ENCODE measurements around the gene B3GNT5.
A peak's percentile ranks its signal among the peaks of the same experiment; 100 is the strongest.
"Not testable (repeated sequence)": the region's sequence is repeated elsewhere in the genome, so short reads cannot be mapped to it uniquely, and the experiment has no call there.

The B3GNT5 gene

DNA sequence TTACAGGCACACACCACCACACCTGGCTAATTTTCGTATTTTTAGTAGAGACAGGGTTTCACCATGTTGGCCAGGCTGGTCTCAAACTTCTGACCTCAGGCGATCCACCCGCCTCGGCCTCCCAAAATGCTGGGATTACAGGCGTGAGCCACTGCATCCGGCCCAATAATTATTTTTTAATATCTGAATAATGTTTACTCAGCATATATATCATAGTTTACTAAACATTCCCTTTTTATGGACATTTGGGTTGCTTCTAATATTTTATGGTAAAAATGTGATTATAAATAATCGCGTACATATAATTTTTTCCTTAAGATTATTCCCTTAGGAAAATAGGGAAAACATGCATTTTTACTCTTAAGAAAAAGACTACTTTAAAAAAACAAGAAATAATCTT is 22.8 kb upstream of the B3GNT5 start:
- FAIRE-seq; DNase-seq (ENCODE audit: low spot score): not testable (repeated sequence)

DNA sequence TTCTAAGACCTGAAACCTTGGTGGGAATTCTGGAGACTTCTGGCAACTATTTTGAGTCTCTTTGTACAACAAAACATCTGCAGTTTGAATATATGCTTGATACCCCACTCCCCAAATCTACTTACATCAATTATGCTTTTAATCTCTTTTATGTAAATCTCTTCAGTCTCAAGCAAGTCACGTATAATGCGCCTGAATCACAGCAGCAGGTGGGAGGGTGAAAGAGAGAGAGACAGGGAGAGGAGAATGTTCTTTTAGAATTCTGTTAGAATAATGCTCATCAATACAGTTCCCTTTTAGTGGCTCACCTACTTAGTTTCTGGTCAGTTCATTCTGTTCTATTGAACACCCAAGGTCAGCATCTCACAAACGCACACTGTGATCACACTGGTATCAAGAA is 22.2 kb upstream of the B3GNT5 start:
- no peak for FAIRE-seq

DNA sequence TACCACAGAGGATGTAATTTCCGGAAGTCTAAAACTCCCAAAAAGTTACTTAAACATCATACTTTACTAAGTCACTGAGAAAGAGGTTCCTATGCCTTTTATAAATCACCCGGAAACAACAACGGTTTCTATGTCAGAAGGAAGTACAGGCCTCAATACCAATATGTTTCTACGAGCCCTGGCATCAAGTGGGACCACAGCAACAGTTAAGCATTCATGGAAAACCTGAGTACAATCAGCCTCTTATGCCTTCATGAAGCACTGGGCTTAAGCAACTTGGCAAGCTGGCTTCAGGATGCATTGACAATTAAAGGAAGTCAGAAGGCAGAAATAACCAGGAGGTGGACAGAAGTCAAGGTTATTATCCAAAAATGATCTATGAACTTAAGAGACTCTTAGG is 19.1 kb upstream of the B3GNT5 start:
- no peak for DNase-seq (ENCODE audit: low spot score)
- no peak for FAIRE-seq

More for the DNA sequence above, 22.2 kb upstream of the B3GNT5 start:
- DNase-seq (ENCODE audit: low spot score): no peak

DNA sequence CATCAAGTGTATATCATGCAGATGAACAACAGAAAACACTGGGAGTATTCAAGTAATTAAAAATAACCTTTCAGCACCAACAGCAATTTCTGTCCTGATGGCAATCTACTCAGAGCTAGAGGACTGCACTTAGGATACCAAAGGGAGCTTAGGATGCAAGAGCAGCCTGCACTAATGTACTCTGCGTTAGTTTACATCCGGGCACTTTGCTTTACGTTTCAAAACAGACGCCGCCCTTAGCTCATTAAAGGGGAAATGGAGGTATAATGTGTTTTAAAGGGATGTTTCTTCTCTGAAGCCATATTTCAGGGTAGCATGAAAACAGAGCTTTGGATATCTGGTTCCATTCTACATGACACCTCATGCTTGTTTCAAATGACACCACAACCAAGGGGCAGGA is 14.0 kb upstream of the B3GNT5 start:
- DNase-seq (ENCODE audit: low spot score) (no peak), FAIRE-seq (no peak)

DNA sequence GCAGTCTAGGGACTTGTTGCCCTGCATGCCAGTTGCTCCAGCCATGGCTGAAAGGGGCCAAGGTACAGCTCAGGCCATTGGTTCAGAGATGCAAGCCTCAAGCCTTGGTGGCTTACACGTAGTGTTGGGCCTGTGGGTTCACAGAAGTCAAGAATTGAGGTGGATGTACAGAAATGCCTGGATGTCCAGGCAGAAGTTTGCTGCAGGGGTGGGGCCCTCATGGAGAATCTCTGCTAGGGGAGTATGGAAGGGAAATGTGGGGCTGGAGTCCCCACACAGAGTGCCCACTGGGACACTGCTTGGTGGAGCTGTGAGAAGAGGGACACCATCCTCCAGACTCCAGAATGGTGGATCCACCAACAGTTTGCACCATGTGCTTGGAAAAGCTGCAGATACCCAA is 10.6 kb upstream of the B3GNT5 start:
- FAIRE-seq (no peak), DNase-seq (ENCODE audit: low spot score) (no peak)

DNA sequence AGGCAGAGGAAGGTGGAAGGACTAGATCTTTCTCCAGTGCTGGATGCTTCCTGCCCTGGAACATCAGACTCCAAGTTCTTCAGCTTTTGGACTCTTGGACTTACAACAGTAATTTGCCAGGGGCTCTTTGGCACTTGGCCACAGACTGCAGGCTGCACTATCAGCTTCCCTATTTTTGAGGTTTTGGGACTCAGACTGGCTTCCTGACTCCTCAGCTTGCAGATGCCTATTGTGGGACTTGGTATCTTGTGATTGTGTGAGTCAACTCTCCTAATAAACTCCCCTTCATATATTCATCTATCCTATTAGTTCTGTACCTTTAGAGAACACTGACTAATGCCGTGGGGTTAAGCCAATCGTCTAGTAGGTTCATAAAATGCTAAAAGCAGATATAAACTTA is 8.8 kb upstream of the B3GNT5 start:
- DNase-seq (ENCODE audit: low spot score) (no peak), FAIRE-seq (no peak)

DNA sequence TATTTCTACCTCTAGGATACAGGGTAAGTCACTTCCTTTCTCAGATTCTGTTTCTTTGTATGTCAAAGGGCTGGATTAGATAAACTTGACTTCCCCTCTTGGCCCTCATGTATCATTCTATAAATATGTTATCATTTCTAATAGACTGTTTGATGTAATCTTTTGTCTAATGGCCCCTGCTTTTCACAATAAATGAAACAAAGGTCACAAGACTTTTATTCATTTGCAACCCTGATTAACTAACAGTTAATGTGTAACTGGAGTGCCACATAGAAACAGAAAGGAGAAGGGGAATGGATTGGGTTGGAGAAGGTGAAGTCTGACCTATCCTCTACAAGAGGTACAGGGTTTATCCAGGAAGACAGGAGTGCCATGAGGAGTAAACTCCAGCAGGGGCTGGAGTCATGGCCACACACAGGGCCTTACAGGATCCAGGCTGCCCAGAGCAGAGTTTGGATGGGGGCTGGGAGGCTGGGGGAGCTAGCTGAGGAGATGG is 8.0 kb upstream of the B3GNT5 start:
- FAIRE-seq: no peak
- no peak for DNase-seq (ENCODE audit: low spot score)

DNA sequence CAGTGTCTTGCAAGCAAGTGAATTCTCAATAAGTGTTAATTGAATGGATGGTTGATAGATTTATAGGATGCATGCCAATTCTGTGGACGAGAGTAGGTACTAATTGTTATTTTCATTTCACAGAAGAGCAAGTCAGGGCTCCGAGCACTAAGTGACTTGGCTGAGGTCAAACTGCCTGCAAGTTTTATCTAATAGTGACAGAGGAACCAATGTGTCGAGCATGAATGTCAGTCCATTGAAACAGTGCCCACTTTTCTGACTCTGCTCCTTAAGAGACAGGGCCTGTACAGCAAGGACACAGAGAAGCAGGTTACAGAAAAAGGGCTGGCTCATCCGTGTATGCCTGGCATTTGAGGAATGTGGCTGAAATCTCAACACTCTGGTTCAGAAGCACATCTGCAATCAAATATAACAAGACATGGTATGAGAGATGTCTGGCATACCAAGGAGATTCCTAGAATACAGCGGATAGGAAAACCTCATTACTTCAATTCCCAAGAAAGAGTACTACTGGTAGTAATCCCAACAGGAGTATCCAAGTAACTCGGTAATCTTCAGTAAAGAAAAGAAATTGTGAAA is 6.0 kb upstream of the B3GNT5 start:
- FAIRE-seq (no peak), DNase-seq (ENCODE audit: low spot score) (peak; percentile 16)

DNA sequence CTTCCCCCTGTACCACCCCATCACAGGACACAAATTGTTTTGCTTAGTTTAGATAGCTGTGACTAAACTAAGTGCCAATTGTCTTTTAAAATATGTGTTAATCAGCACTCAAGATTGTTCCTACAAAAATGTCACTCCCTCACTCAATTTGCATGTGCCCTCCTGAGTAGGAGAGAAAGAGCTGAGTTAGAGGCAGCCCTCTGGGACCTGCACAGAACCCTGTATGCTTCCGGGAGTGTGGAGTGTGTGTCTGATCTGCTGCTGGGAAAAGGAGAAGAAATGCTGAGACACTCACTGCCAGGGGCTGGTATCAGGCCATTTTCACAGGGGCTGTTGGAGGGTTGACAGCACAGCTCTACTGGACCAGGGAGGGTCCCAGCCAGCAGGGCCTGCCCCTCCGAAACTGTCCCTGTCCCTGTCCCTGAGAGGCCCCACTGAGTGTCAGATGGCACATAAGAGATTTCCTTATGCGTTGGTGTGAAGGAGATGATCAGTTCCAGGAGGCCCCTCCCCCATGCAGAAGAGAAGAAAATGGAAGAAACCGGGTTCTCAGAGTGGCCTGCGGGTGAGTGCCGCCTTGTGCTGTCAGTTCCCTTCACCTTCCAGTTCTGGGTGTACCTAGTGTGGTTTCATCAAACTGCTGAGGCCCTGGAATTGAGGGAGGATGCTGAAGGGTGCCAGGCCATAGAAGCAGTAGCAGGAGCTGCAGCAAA is 3.9 kb upstream of the B3GNT5 start:
- DNase-seq (ENCODE audit: low spot score): no peak
- no peak for FAIRE-seq

DNA sequence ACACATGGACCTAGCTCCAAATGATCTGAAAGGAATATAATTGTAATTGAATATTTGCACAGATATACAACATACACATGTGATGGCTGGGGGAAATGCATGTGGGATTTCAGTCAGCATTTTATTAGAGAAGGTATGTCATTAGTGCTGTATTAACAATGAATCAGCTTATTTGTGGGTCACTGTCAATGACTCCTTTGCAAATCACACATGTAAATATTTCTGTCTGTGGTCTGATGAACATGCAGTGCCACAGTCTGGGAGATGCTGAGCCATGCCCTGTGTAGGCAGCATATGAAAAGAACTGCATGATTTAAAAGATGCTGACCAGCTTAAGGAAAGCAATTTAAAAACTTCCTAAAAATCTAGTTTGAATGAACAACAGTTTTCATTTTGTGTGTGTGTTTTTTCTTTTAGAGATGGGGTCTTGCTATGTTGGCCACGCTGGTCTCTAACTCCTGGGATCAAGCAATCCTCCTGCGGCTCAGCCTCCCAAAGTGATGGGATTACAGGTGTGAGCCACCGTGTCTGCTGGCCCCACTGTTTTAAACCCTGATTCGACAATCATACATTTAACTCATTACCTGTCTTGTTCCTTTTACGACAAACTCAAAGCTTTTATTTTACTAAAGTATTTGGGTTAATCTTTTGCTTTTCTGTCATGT is 803 bp upstream of the B3GNT5 start:
- DNase-seq (ENCODE audit: low spot score): no peak
- FAIRE-seq: peak; percentile 46

DNA sequence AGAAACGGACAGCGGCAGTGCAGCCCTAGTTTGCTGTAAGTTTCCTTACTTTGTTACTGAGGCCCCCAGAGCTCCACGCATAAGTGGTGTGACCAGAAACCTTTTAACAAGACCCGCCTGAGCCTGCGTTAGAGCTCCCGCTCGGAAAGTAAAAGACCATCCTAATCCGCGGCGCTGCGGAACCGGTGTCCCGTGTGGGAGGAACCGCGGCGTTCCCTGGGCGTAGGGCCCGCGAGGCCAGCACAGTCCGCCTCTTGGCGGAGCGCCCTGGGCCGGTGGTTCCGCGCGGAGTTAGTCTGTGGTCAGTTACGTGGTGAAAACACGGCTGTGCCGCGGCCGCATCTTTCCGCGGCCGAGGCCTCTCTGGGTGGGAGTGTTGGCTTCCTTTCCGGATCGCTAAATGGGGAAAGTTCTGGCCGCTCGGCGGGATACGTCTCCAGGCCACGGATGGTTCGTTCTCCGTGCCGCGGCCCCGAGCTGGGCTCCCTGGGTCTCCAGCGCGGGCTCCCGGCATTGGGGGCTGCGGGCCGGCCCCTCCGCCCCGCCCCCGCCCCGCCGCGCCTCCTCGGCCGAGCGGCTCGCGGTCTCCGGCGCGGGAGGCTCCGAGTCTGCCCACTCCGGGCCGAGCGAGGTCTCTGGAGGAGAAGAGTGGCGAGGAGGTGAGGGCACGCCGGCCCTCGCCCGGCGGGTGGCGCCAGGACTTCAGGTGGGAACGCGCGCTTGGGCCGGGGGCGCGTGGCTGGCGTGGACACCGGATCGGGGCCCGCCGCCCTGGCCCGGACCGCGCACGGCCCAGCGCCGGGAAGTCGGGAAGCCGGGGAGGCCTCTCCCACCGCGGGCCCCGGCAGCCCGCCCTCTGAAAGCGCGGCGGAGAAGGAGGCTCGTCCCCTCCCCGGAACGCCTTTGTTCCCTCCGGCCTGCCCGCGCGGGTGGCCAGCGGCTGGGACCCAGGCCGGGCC is 754 bp downstream of the B3GNT5 start:
- DNase-seq (ENCODE audit: low spot score): peak; percentile 45

DNA sequence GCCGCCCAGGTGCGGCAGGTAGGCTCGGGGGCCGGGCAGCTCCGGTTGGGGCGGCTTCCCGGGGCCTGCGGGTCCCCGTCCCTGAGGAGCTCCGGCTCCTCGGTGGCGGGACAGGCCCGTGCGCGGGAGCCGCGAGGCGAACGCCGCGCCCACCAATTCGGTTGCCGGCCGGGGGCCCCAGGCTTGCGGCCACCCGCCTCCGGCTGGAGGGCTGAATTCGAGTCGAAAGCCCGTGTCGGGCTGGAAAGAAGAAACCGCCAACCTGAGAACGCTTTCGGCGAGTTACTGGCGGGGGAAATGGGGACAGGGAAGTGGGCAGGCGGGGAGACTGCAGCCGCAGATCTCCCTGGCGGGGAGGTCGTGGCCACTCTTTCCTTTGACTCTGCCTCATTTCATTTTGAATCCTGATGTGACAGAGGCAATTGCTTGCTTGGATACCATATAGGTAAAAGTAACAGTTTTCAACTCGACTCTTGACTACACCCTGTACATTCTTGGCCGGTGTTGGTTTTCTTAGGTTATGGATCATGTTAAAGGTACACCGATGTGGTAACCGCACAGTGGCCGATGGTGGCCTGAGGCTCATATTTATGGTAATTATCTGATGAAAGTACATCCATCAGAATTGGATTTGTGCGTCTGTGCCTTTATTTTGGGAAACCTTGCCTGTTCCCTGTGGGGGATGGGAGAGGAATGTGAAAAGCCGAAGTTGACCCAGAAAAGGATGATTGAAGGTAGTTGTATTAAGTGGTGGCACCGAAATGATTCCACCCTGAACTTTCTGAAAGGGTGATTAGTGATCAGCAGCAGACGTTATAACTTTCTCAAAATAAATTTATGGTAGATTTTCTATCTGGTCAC is 1.7 kb downstream of the B3GNT5 start:
- FAIRE-seq (no peak), DNase-seq (ENCODE audit: low spot score) (peak; percentile 16)

More for the DNA sequence above, 754 bp downstream of the B3GNT5 start:
- FAIRE-seq: no peak

DNA sequence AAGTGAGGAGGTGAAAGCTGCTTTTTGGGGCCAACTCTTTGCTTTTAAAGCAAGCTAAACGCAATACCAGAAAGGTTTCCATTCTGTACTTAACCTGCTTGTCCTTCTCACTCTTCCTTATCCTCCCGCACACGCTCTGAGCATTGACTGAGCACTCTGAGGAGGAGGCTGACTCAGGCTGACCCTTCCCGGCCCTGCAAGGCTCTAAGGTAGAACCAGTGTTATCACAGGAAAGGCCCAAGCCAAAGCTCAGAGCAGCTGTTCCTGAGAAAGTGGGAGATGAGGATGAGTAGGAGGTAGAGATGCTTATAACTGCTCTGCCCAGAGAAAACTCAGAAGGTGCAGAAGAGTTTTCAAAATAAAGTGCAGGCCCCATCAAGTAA is 2.3 kb downstream of the B3GNT5 start:
- no peak for DNase-seq (ENCODE audit: low spot score)
- no peak for FAIRE-seq

DNA sequence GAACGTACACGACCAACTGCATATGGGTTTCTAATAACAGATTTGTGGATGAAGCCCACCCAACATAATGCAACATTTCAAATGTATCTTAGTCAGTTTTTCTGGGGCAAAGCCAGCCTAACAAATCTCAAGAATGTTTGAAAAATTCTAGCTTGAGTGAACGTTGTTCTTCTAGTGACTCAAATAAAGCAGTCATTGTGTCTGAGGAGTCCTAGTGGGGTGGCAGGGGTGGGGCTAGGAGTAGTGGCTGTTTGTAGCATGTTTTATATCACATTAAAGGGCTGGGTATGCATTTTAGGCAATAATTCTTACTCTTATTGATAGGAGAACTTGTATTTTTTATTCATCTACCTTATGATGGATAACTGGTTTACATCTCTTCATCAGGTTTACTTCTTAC is 6.0 kb downstream of the B3GNT5 start:
- FAIRE-seq: no peak
- DNase-seq (ENCODE audit: low spot score): no peak

DNA sequence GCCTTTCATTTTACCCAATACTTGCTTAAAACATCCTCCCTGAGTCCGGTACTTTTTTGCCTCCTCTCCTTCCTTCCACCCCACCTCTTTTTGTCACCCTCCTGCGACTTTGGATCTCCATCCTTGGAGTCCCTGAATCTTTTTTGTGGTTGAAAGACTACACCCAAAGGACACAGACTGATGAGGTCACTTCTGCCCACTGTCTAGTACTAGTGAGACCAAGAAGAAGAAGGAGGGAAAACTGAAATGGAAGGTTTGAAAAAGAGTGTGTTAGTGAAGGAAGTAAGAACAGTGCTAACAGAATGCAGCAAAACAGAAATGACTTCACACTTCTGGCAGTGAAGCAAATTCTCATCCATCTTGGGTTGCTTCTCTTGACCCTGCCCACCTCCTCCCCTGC is 6.6 kb downstream of the B3GNT5 start:
- DNase-seq (ENCODE audit: low spot score): no peak
- no peak for FAIRE-seq

DNA sequence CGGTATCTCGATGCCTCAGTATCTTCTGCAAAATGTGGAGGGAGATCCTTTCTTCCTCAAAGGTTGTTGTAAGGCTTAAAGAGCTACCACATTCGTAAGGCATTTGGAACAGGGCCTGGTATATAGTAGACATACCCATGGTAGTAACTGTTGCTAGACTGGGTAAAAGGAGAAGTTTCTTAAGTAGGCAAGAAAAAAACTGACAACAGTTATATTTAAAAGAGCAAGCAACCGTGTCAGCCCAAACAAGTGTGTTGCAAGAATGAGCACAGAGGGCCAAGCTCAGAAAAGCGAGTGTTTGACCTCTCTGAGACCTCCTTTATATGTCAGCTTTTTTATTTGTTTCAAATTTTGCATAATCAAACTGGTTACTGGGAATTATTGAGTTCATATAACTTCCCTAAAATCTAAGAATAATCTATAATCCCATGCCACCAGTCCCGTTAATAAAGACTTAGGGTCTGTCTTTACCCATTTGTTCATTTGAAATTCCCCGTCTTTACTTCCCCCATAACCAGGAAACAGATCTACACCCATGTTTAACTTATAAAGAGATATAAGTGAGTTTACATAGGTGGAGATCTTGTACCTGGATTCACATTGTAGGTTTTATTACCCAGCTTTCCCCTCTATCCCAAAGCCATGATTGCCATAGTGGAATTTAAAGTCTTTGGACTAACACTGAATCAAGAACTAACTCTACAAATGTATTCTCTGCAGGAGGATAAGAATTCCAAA is 7.3 kb downstream of the B3GNT5 start:
- DNase-seq (ENCODE audit: low spot score): no peak
- no peak for FAIRE-seq

DNA sequence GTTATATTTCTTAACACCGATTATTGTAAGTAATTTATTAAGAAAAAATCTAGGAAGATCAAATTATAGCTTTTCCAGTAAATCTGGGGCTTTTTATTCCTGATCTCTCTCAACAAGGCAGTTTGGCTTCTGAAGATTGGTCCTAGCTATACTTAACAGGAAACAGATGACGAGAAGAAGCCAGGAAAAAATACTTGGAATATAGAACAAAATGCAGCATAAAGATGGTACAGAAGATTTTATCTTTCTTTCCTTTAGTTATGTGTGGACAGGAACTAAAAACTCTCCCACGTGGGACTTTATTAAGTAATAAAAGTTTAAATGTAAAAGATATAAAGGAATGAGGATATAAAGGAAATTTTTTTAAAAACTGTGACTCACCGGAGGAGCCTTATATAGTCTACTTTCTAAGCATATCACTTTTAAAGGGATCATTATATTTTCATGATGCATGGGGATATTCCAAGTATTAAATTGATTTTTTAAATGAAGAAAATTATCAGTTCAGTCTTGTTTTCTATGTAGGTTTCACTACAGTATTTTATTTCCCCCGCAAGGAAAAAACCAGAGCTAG is 8.2 kb downstream of the B3GNT5 start:
- FAIRE-seq: no peak
- DNase-seq (ENCODE audit: low spot score): no peak

DNA sequence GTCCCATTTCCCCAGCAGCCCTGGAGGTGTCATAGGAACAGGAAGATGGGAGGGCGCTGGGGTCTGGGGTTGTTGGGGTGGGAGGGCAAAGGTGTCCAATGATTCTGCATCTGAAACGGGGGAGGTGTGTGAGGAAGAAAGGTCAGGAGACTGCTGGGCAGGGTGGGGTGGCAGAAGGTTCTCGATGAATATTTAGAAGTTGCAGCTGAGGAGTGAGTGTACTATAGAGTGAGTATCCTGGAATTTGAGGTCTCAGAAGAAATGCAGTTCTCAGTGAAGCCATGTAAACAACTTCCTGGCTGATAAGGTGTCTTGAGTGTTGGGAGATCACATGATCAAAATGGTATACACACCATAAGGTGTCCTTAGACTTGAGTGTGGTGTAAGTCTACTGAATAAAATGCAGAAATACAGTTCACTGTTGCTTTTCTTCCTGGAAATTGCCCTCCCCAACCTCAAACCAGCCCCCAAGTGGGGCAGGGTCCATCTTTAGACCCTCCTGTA is 9.9 kb downstream of the B3GNT5 start:
- no peak for FAIRE-seq
- no peak for DNase-seq (ENCODE audit: low spot score)

DNA sequence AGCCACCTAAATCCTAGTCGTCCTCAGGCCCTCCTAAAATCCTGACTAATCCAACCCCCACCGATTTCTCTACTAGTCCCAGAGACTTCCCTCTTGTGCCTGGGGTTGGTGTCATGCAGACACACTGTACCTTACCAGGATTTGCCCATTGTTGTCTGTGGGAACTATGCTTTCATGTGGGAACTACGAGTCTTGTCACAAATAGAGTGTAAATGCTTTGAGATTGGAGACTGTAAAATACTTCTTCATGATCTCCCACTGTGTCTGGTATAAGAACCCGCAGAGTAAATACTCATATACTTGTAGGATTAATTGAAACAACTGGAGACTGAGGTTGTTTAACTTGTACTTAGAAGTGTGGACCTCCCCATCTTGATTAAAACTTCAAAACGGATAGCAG is 11.2 kb downstream of the B3GNT5 start:
- no peak for FAIRE-seq
- no peak for DNase-seq (ENCODE audit: low spot score)

Data from urothelium cell line (cell line).